Lower lobe of right lung (tissue), 2 donors: ENCODE data around the gene FRMD4A. TPM values are rescaled to one million over a fixed set of nuclear protein-coding genes. Genes with fewer than 3 reads are reported as not detected.

Experiments
- ATAC-seq, 2 donors: fragments of 200-7000 bp; cut with Tn5 transposase; one replicate each; pipeline ENCODE4 v1.9.1; 2020 to 2022; ENCODE audit warnings: mild to moderate bottlenecking in 2 of 2, moderate library complexity in 2 of 2
- DNase-seq: peaks from one replicate; pipeline ENCODE4 v3.0.0-alpha.2; 2020
- H3K27ac ChIP-seq: fragments of 200-600 bp; one replicate; pipeline ENCODE4 v1.8.0; 2022
- H3K27me3 ChIP-seq: fragments of 200-600 bp; one replicate; pipeline ENCODE4 v1.8.0; 2022; ENCODE audit warnings: low read depth
- H3K36me3 ChIP-seq: fragments of 200-600 bp; one replicate; pipeline ENCODE4 v1.8.0; 2022; ENCODE audit warnings: mild to moderate bottlenecking
- H3K4me1 ChIP-seq: fragments of 200-600 bp; one replicate; pipeline ENCODE4 v1.8.0; 2022
- H3K4me3 ChIP-seq: fragments of 200-600 bp; one replicate; pipeline ENCODE4 v1.8.0; 2022; ENCODE audit warnings: mild to moderate bottlenecking
- H3K9me3 ChIP-seq: fragments of 200-600 bp; one replicate; pipeline ENCODE4 v1.8.0; 2022
- CTCF ChIP-seq: fragments of 200-600 bp; IDR thresholded peaks from one replicate; pipeline ENCODE4 v1.8.0; 2022; ENCODE audit warnings: antibody characterized with exemption, mild to moderate bottlenecking
- intact Hi-C: fragments of 100-400 bp; cut with DNase I; formaldehyde crosslinking; loops from one replicate; pipeline ENCODE4 v1.11.0; 2022
- total RNA-seq: library from RNA; stranded (reverse); fragmentation: NEBNext Ultra II Directional; extraction: Animal tissue kit (Norgen Biotek cat#: 25700); gene quantifications from one replicate; pipeline ENCODE4 v1.2.1, GENCODE V29; 2021
- donor health status: DM: no; HTN: yes; CAD: no; lungs with severe emphysema.

FRMD4A gene
- total RNA-seq, 1 donor from 2014 or later = 64.8 TPM

- intact Hi-C loops = no loop called here
- Histone ChIP-seq H3K4me3 (no peak overlapping the region), H3K27me3 (no peaks in the 10 kb centered on the region), H3K27ac (no peak overlapping the region), H3K36me3 (no peaks in the 10 kb centered on the region), H3K9me3 (no peaks in the 10 kb centered on the region), H3K4me1 (peaks cover 42% of the 10 kb centered on the region)
- DNase-seq (no peak), ATAC-seq (no peak)
- TF ChIP-seq CTCF = no peak
These were observed 337.0 kb downstream of the FRMD4A start for GRCh38 chr10:13993673-13994089.

DNA sequence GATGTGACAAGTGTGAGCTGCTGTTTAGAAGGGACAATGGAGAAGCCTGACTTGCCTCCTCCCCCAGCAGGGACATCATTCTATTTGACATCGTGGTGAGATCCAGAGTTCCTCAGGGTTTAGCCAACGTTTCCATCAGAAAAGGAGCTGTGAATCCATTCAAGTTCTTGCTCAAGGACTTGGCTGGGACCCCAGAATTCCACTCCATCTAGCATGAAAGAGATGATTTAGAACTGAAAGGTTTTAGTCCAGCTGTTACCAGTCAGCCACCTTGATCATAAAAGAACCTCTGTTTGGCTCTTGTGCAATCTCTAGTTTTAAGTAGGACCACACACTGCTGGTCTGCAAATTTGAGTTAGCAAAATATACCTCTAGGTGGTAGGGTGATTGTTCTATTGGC lies 337.6 kb downstream of the FRMD4A start:
- intact Hi-C loops = no loop called here
- Histone ChIP-seq H3K9me3 (no peaks in the 10 kb centered on the region), H3K27me3 (no peaks in the 10 kb centered on the region), H3K27ac (no peak overlapping the region), H3K4me1 (peaks cover 42% of the 10 kb centered on the region), H3K4me3 (no peak overlapping the region), H3K36me3 (no peaks in the 10 kb centered on the region)
- no peak for DNase-seq
- no peak for ATAC-seq
- no peak for TF ChIP-seq CTCF

GRCh38 chr10:13991353-13991752 lies 339.4 kb downstream of the FRMD4A start:
- Histone ChIP-seq H3K27me3 (no peaks in the 10 kb centered on the region), H3K4me1 (peaks cover 42% of the 10 kb centered on the region), H3K27ac (peak overlapping the region; percentile 82), H3K4me3 (no peak overlapping the region), H3K36me3 (no peaks in the 10 kb centered on the region), H3K9me3 (no peaks in the 10 kb centered on the region)
- intact Hi-C loops = no loop called here
- no peak for DNase-seq
- no peak for ATAC-seq
- no peak for TF ChIP-seq CTCF

DNA sequence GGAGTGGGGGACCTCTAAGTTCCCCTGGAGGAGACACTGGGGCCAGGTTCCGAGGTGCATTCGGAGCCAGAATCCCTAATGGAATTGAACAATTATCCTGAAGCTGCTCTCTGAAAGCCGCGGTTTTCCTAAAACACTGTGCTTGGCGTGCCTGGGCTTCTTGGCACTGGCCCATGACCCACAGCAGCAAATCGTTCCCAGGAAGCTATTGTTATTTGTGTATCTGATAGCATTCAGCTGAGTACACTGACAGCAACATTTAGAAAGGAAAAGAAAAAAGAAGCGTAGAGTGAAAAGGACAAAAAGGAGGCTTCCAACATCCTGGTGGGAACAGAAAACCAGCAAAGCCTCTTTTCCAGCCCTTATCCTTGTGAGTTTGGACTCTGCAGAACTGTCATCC lies 339.8 kb downstream of the FRMD4A start:
- no peaks in the 10 kb centered on the region for H3K36me3 ChIP-seq
- ATAC-seq = no peak
- H3K27ac ChIP-seq = peak overlapping the region; percentile 82
- H3K4me1 ChIP-seq = peaks cover 42% of the 10 kb centered on the region
- intact Hi-C loops = no loop called here
- H3K4me3 ChIP-seq = peak overlapping the region; percentile 23
- no peaks in the 10 kb centered on the region for H3K27me3 ChIP-seq
- DNase-seq = no peak
- no peak for TF ChIP-seq CTCF
- no peaks in the 10 kb centered on the region for H3K9me3 ChIP-seq

DNA sequence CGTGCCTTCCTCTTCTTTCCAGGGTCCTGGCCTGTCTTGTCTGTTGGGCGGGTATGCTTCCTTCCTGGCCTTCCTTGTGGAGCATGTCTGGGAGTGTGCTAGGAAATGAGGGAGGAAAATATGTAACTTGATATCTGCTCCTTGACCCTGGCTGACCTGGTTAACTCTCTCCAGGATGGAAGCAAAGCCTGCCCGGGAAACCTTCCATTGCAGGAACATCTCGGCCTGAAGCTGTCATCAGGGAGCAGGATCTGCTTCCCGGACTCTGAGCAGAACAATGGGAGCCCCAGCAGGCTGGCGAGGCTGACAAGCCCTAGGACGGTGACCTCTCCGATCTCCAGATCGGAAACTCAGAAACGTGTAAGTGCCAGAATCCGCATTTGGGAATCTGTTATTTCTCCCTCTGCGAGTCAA lies 340.3 kb downstream of the FRMD4A start:
- ATAC-seq (peak; percentile 55 to 74), DNase-seq (no peak)
- Histone ChIP-seq H3K4me3 (peak overlapping the region; percentile 23), H3K27me3 (no peaks in the 10 kb centered on the region), H3K9me3 (no peaks in the 10 kb centered on the region), H3K36me3 (no peaks in the 10 kb centered on the region), H3K4me1 (peaks cover 42% of the 10 kb centered on the region), H3K27ac (peak overlapping the region; percentile 82)
- intact Hi-C loops = no loop called here
- TF ChIP-seq CTCF = no peak

- Histone ChIP-seq H3K36me3 (no peaks in the 10 kb centered on the region), H3K4me3 (no peak overlapping the region), H3K27me3 (no peaks in the 10 kb centered on the region), H3K27ac (peak overlapping the region; percentile 82), H3K4me1 (peaks cover 42% of the 10 kb centered on the region), H3K9me3 (no peaks in the 10 kb centered on the region)
- TF ChIP-seq CTCF = no peak
- DNase-seq = no peak
- ATAC-seq = no peak
- intact Hi-C loops = no loop called here
These were observed 341.1 kb downstream of the FRMD4A start for GRCh38 chr10:13989616-13990015.
